ENCODE measurements around the gene SLC12A5.

SLC12A5 gene

DNA sequence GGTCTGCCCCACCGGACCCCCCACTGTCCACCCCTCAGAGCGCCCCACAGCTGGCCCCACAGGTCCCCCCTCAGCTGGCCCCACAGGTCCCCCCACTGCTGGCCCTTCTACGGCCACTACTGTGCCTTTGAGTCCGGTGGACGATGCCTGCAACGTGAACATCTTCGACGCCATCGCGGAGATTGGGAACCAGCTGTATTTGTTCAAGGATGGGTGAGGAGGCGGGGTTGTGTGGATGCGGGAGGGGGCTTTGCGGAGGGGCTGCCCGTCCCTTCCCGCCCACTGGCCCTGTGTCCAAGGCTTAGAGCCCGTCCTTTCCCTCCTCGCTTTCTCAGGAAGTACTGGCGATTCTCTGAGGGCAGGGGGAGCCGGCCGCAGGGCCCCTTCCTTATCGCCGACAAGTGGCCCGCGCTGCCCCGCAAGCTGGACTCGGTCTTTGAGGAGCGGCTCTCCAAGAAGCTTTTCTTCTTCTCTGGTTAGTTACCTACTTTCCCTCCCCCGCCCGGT lies 15.6 kb upstream of the SLC12A5 start:
- TF ChIP-seq, protein P1, sequence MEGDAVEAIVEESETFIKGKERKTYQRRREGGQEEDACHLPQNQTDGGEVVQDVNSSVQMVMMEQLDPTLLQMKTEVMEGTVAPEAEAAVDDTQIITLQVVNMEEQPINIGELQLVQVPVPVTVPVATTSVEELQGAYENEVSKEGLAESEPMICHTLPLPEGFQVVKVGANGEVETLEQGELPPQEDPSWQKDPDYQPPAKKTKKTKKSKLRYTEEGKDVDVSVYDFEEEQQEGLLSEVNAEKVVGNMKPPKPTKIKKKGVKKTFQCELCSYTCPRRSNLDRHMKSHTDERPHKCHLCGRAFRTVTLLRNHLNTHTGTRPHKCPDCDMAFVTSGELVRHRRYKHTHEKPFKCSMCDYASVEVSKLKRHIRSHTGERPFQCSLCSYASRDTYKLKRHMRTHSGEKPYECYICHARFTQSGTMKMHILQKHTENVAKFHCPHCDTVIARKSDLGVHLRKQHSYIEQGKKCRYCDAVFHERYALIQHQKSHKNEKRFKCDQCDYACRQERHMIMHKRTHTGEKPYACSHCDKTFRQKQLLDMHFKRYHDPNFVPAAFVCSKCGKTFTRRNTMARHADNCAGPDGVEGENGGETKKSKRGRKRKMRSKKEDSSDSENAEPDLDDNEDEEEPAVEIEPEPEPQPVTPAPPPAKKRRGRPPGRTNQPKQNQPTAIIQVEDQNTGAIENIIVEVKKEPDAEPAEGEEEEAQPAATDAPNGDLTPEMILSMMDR (IDR thresholded peaks at IDR 0.05; ENCODE audit: insufficient read depth, low read depth, low read length, missing control alignments), result no peak
- no peak for DNase-seq (ENCODE audit: low read depth)
- H3K4me3 ChIP-seq (ENCODE audit: low read depth, low read length), result no peak overlapping the region

DNA sequence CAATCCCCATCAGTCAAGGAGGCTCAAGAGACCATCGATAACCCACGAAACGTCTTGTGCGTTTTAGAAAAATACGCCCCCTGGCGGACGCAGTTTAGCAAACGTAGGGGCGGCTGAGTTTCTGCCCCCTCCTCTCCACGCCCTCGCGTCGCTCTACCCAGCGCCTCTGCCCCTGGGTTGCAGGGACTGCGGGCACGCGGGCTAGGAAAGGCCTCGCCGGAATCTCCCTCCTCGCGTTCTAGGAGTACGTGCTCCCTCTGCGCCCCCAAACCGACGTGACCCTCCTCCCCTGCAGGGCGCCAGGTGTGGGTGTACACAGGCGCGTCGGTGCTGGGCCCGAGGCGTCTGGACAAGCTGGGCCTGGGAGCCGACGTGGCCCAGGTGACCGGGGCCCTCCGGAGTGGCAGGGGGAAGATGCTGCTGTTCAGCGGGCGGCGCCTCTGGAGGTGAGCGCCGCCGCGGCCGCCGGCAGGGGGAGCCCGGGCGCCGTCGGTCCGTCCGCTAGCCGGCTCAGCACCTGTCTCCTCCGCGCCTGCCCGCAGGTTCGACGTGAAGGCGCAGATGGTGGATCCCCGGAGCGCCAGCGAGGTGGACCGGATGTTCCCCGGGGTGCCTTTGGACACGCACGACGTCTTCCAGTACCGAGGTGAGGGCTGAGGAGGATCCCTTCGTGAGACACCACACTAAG lies 15.0 kb upstream of the SLC12A5 start:
- no peak overlapping the region for H3K4me3 ChIP-seq (ENCODE audit: low read depth, low read length)
- TF ChIP-seq, protein P1 (IDR thresholded peaks at IDR 0.05; ENCODE audit: insufficient read depth, low read depth, low read length, missing control alignments), result peak; percentile 76
- DNase-seq (ENCODE audit: low read depth), result peak; percentile 82

DNA sequence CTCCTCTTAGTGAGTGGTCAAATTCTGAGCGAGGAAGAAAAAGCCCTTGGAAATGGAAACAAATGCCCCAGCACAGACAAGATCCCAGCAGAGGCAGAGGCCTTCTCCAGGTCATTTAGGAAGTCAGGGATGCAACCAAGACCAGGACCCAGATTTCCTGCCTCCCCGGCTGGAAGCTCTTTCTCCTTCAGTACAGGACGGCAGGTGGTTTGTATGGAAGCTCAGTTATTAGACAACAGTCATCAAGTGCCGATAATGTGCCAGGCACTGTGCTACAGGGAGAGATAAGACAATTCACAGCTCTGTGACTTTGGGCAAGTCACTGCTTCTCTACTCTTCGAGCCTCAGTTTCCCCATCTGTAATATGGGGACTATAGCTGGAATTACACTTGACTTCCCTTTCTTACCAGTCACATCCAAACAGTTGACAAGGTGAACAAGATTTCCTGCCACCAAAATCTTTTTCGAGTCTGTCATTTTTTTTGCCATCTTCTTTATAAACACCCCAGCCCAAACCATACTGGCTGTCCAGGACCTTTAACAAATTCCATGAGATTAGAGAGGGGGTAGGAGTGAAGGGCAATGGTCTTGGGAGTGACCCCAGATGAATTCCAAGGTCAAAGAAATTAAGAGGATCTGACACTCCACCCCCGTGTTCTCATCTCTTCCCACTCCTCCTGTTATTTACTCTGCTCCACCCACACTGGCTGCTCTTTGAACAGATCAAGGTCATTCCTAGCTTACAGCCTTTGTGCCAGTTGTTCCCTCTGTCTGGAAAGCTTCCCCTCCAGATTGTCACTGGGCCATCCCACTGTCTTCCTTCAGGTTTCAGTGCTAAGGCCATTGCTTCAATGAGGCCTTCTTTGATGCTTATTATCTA lies 14.3 kb upstream of the SLC12A5 start:
- no peak overlapping the region for H3K4me3 ChIP-seq (ENCODE audit: low read depth, low read length)
- TF ChIP-seq, protein P1 (IDR thresholded peaks at IDR 0.05; ENCODE audit: insufficient read depth, low read depth, low read length, missing control alignments), result no peak
- no peak for DNase-seq (ENCODE audit: low read depth)

DNA sequence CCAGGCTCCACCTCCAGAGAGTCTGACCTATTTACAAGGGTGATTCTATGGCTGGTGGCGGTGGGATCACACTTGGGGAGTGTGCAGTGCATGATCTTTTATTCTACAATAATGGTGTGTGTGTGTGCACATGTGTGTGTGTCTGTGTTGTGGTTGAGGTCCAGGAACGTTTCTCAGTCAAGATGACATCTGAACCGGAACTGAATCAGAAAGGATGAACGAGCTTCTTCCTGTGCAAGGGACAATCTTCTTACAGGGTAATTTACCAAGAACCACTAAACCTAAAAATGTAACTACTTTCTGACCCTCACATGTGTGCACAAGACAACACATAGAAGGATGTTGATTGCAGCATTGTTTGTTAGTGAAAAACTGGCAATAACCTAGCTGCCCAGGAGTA lies 11.7 kb upstream of the SLC12A5 start:
- no peak overlapping the region for H3K4me3 ChIP-seq (ENCODE audit: low read depth, low read length)
- TF ChIP-seq, protein P1 (IDR thresholded peaks at IDR 0.05; ENCODE audit: insufficient read depth, low read depth, low read length, missing control alignments), result no peak
- no peak for DNase-seq (ENCODE audit: low read depth)

DNA sequence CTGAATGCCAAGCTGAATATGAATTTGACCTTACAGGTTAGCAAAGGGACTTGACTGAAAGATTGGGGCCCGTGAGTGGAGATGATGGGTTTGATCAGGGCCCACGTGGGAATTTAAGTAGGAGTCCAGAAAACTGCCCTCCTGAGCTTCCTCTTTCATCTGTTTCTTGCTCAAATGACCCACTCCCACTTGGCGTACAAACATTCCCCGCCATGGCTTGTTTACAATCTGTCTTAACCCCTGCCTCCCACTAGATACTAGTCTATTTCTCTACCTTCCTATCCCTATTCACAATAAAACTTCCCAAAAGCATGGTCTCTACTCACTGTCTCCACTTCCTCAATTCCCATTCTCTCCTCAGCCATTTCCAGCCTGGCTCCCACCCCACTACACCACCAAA lies 10.9 kb upstream of the SLC12A5 start:
- H3K4me3 ChIP-seq (ENCODE audit: low read depth, low read length), result no peak overlapping the region
- TF ChIP-seq, protein P1 (IDR thresholded peaks at IDR 0.05; ENCODE audit: insufficient read depth, low read depth, low read length, missing control alignments), result no peak
- no peak for DNase-seq (ENCODE audit: low read depth)

DNA sequence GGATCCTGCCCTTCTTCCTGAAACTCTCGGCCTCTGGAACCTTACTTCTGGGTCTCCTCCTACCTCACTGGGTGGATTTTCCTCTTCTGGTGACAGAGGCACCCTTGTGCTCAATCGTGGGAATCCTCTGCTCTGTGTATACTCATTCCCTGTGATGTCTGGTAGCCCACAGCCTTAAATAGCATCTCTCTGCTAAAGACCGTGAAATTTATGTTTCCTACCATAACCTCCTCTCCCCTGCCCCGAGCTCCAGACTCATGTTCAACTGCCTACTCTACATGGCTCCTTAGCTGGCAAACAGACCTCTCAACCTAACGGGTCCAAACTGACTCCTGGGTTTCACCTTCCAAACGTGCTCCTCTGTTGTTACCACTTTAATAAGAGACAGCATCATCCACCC lies 10.4 kb upstream of the SLC12A5 start:
- no peak overlapping the region for H3K4me3 ChIP-seq (ENCODE audit: low read depth, low read length)
- TF ChIP-seq, protein P1 (IDR thresholded peaks at IDR 0.05; ENCODE audit: insufficient read depth, low read depth, low read length, missing control alignments), result no peak
- no peak for DNase-seq (ENCODE audit: low read depth)
